Measurements from ENCODE around the gene NAA25. TPM values are rescaled to one million over a fixed set of nuclear protein-coding genes. Genes with fewer than 3 reads are reported as not detected.

NAA25 gene
- total and polyA plus RNA-seq, 9 of the 15 experiments (the other 6 are each of a cell fraction or from before 2014, with no cell fraction given) = 26.6 to 59.6 (median 48.9) TPM

DNA sequence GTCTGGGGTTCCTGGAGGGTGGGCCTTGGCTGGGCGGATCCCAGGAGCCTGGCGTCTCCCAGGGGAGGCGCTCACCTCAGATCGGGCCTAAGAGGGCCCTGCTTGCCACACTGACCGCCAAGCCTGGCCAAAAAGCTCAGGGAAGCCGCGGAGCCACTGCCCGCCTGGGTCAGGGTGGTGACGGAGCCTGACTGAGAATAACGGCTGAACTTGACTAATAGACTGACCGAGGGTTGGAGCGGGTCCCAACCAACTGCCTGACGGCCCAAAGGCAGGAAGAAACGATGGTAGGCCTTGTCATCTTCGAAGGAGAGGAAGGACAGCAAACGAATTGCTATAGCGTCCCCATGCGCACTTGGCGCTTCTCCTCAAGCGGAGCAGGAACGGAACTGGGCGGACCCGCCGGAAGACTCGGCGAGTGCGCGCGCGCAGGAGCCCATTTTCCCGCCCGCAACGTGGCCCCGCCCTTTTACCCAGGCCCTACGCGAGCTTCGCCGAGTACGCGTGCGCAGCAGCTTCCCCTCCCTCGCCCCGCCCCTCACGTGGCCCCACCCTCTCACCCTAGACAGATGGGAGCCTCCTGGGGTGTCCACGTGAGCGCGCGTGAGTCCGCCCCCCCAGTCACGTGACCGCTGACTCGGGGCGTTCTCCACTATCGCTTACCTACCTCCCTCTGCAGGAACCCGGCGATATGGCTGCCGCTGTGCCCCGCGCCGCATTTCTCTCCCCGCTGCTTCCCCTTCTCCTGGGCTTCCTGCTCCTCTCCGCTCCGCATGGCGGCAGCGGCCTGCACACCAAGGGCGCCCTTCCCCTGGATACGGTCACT, 95.6 kb downstream of the NAA25 start, which contains the start of the genes ERP29 and TMEM116 (continued):
- TF ChIP-seq, protein P1, sequence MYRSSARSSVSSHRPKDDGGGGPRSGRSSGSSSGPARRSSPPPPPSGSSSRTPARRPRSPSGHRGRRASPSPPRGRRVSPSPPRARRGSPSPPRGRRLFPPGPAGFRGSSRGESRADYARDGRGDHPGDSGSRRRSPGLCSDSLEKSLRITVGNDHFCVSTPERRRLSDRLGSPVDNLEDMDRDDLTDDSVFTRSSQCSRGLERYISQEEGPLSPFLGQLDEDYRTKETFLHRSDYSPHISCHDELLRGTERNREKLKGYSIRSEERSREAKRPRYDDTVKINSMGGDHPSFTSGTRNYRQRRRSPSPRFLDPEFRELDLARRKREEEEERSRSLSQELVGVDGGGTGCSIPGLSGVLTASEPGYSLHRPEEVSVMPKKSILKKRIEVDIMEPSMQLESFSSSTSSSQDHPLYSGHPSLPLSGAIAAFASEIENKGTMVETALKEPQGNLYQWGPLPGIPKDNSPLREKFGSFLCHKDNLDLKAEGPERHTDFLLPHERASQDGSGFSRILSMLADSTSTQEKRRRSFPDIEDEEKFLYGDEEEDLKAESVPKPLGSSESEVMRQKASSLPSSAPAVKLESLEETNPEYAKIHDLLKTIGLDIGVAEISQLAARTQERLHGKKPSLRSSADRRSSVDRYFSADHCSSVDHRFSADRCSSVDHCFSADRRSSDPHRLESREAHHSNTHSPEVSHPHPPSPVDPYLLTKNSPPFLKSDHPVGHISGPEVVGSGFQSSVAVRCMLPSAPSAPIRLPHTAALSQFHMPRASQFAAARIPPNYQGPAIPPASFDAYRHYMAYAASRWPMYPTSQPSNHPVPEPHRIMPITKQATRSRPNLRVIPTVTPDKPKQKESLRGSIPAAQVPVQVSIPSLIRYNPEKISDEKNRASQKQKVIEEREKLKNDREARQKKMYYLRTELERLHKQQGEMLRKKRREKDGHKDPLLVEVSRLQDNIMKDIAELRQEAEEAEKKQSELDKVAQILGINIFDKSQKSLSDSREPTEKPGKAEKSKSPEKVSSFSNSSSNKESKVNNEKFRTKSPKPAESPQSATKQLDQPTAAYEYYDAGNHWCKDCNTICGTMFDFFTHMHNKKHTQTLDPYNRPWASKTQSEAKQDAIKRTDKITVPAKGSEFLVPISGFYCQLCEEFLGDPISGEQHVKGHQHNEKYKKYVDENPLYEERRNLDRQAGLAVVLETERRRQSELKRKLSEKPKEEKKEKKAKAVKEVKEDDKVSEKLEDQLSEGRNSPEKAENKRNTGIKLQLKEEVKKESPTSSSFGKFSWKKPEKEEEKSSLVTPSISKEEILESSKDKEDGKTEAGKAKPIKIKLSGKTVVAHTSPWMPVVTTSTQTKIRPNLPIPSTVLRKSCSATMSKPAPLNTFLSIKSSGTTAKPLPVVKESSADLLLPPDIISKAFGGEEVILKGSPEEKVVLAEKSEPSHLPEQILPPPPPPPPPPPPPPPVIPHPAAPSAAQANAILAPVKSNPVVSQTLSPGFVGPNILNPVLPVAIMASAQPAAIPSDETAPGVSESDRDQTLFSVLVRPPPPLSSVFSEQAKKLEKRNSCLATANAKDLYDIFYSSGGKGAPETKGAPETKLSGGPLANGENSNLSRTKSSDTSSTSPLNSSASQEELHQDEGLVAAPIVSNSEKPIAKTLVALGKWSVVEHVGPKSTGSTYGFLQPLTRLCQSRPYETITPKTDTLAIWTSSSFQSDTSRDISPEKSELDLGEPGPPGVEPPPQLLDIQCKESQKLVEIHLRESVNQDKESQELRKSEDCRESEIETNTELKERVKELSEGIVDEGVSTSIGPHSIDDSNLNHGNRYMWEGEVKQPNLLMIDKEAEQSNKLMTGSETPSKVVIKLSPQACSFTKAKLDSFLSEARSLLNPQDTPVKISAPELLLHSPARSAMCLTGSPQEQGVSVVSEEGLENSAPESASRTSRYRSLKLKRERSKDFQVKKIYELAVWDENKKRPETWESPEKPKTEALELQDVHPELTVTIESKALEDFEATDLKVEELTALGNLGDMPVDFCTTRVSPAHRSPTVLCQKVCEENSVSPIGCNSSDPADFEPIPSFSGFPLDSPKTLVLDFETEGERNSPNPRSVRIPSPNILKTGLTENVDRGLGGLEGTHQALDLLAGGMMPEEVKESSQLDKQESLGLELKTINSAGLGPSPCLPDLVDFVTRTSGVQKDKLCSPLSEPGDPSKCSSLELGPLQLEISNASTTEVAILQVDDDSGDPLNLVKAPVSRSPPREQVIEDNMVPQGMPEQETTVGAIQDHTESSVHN (IDR thresholded peaks at IDR 0.05; ENCODE audit: borderline replicate concordance in 1 of 2, low read depth in 1 of 2) = peak in 1 of 2 experiments; percentile 84; a peak in 2 of 4 replicates
- TF ChIP-seq MLLT1 (IDR thresholded peaks at IDR 0.05) = peak; percentile 69 to 70; a peak in 1 of 4 replicates
- no peak for TF ChIP-seq CHD4 (IDR thresholded peaks at IDR 0.05; ENCODE audit: insufficient read depth, insufficient replicate concordance, low read depth, low read length, poor library complexity, severe bottlenecking)
- TF ChIP-seq ETV6 (IDR thresholded peaks at IDR 0.05; ENCODE audit: borderline replicate concordance in 1 of 2, low read depth in 2 of 2, low read length in 1 of 2) = no peak
- no peak; the same call in 1 of the 2 replicates for TF ChIP-seq ETV6 (CRISPR knock-in tag; IDR thresholded peaks at IDR 0.05; ENCODE audit: borderline replicate concordance)
- TF ChIP-seq ZNF551 (CRISPR knock-in tag; IDR thresholded peaks at IDR 0.05) = no peak
- TF ChIP-seq HMG20A (CRISPR knock-in tag; conservative IDR thresholded peaks at IDR 0.05) = no peak
- no peak for TF ChIP-seq NR0B1 (IDR thresholded peaks at IDR 0.05; ENCODE audit: partially characterized antibody)
- TF ChIP-seq TBP (optimal IDR thresholded peaks at IDR 0.05; ENCODE audit: low read depth, low read length) = peak; percentile 78
- peak; percentile 78; the same call in 1 of the 2 replicates for TF ChIP-seq ZNF511 (CRISPR knock-in tag; IDR thresholded peaks at IDR 0.05)
- no peak for TF ChIP-seq COPS2 (conservative IDR thresholded peaks at IDR 0.05)
- peak; percentile 100 for TF ChIP-seq RAD51 (IDR thresholded peaks at IDR 0.05; ENCODE audit: borderline replicate concordance, low read depth)
- no peak for TF ChIP-seq TAF15 (IDR thresholded peaks at IDR 0.05; ENCODE audit: low read depth, low read length)
- no peak for TF ChIP-seq ZNF436 (CRISPR knock-in tag; IDR thresholded peaks at IDR 0.05)
- peak; percentile 84 for TF ChIP-seq HLTF (IDR thresholded peaks at IDR 0.05)
